ENCODE results near the gene ASTN2.

Gene ASTN2

DNA sequence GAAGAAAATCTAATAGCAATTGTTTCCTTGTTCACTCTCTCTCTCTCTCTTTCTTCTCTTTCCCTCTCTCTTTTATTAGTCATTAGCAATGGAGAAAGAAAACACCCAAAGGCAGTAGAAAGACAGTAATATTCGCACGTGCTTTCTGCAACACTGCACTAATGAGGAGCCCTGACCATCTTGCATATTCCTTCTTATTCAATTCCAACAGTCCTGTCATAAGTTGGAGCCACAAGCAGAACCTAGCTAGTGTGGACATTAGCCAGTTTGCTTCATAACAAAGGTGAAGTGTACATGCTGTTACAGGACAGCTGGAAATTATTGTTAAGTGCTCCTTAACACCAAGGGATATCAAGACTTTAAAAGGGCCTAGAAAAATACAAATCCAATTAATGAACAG is 664.3 kb downstream of the ASTN2 start:
- no peak for DNase-seq (ENCODE audit: low read depth in 2 of 2)

DNA sequence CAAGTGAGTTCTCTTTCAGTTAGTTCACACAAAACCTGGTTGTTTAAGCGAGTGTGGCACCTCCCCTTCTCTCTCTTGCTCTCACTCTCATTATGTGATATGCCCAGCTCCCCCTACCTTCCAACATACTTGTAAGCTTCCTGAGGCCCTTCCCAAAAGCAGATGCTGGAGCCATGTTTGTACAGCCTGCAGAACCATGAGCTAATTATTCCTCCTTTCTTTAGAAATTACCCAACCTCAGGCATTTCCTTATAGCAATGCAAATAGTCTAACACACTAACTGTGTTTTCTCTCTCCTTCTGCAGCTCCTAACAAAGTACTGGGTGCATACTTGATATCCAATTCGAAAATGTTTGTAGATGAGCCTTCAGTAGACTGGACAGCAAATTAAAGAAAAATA is 665.1 kb downstream of the ASTN2 start:
- DNase-seq (ENCODE audit: low read depth in 2 of 2): no peak

DNA sequence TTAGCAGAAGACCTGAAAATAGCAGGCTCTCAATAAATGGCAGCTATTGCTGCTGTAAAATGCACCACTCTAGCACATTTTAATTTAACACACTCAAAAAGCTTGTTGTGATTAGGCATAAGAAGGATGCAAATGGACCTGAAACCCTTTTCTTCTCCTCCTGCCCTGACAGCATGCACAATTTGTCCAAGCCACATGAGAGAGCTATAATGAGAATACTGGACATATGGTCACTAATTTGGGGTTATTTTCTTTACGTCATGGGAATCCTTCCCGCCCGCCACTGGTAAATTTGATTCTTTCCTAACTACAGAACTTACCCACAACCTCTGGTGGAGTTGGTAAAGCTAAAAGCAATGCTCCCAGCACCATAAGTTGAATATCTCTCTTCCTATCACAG is 665.7 kb downstream of the ASTN2 start:
- no peak for DNase-seq (ENCODE audit: low read depth in 2 of 2)

DNA sequence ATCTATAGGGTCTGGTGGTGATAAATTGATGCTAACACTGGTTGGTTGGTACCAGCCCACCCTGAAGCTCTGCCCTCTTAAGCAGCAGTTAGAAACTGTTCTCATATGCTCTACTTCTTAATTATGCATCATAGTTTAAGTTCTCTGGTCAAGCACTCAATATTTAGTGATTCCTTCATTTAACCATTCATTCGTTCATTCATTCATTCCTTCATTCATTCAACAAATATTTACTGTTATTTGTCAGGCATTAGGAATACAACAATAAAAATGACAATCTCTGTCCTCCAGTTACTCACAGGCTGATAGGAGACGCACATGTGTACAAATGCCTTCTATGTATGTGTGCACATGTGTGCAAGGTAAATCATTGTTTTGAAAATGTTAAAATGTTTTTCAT is 673.1 kb downstream of the ASTN2 start:
- DNase-seq (ENCODE audit: low read depth in 2 of 2): no peak

DNA sequence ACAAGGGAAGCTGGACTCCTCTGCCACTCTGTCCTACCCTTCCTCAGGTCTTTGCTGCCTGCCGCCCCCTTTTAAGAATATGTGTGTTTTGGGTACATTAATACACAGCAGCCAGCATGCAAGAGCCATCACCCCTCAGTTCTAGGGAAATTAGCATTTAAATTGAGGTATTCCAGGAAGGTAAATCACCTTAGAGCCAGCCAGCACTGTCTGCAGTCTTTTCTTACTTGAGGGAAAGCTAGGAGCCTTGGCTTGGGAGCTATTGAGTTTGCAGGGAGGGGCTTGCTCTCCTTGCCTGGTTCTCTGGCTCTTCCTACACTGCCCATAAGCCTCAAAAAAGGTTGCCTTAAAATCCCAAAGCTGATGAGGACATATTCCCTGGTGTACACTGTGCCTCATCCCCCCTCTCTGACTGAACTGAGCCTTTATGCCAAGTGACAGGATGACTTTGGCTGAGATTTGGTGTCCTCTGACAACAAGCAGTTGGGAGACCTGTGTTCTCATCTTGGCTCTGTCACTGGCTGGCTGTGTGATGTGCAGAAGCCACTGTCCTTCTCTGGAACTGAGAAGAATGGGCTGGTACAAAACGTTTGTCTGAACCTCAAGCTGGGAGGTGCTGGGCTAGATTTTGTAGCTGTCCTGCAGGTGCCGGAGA is 673.6 kb downstream of the ASTN2 start:
- no peak for DNase-seq (ENCODE audit: low read depth in 2 of 2)

DNA sequence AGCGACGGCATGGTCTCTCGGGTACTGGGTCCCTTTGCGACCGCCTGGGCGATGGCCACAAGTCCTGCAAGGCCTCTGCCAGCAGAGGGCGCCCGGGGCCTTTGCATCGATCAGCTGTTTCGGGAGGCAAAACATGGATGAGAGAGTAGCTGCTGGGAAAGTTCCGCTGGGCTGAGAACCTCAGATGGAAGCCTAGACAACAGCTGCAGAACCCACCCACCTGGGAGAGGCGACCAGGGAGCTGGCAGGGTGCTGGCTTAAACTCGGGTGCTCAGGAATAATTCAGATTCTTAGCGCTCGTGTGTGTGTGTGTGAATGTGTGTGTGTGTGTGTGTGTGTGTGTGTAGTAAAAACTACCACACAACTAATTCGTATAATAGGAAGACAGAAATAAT is 677.7 kb downstream of the ASTN2 start:
- DNase-seq (ENCODE audit: low read depth in 2 of 2): peak in 1 of 2 donors; percentile 12

DNA sequence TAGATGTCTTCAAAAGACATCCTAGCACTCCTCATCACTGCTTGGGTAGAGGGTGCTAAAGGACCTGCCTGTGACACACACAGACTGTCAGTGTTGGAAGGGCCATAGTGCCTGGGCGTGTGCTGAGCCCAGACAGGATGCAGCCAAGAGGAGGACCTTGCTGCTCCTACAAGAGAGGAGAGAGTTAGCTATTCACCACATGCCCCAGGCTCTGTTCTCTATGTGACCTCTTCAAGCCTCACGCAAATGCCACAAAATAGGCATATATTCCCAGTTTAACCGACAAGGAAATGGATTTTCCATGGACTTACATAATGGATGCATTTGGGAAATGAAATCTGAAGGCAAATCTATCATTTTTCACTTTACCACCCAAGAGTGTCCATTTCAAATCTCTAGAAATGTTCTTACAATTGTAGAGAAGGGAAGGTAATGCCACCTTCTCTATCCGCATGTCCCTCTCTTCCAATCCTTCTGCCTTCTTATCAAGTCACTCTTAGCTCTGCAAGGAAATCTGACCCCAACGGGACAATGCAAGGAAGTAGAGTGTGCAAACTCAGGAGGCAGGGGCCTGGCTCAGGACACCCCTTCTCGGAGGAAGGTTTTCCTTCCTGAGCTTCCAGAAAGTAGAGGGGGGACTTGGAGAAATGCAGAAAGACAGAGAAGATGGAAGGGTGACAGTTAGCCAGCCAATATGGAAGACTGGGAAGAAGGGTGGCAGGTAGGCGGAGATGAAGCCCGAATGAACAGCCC is 678.3 kb downstream of the ASTN2 start:
- DNase-seq (ENCODE audit: low read depth in 2 of 2): no peak

DNA sequence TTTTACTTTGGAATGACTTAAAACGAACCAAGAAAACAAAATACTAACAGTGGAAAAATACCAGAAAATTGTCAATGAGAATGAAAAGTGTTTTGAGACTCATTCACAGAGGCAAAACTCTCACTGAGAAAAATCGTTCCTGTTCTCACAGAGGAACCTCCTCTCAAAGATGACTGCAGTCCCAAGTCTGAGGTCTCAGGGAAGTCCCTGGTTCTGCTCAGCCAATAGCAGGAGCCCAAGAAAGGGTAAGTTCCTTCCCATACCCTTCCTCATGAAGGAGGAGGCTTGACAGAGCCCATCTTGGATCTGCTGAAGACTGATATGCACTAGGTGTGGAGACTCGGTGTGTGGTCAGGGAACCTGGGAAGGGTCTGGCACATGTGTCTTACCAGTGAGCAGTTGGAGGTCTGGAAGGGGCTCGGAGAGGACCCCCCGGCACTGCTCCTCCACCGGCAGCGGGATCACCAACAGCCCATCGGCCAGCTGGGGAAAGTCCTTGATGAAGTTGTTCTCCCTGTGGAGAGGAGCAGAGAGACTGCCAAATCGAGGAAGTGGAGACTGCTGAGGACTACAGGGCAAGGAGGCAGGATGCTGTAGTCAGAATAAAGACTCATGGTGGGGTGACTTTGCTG is 681.7 kb downstream of the ASTN2 start:
- no peak for DNase-seq (ENCODE audit: low read depth in 2 of 2)

DNA sequence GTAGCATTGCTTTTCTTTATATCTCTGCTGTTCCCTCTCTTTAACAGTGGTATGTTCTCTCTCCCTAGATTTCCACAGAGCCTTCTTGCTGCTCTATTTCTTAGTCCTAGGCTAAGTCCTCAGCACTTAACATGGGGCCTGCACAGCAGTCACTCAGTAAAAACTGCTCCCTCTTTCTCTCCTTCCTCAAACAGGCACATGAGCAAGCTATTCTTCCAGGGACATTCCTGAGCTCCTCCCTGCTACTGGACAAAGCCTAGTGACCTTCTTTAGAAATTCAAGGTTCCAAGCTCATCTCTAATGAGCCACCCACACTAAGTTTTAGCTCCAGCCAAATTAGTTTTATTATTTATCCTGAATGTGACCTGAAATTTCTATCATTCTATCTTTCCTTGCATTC is 688.3 kb downstream of the ASTN2 start:
- no peak for DNase-seq (ENCODE audit: low read depth in 2 of 2)

DNA sequence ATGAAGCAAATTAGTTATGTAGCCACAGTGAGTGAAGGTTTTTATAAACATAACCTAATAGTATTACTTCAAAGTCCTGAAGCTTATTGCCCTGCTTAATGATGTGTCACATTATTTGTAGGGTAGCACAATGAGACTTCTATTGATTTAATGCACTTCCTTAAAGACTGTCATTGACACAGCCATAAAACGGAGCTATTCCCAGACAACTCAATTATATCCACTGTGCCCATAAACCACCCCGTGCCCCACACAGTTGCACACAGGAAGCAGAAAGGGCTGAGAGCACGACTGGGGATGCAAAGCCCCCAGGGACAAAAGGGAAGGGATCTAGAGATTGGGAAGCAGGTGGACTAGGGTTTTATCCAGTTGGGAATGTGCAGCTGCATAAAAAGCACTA is 690.7 kb downstream of the ASTN2 start:
- DNase-seq (ENCODE audit: low read depth in 2 of 2): no peak

DNA sequence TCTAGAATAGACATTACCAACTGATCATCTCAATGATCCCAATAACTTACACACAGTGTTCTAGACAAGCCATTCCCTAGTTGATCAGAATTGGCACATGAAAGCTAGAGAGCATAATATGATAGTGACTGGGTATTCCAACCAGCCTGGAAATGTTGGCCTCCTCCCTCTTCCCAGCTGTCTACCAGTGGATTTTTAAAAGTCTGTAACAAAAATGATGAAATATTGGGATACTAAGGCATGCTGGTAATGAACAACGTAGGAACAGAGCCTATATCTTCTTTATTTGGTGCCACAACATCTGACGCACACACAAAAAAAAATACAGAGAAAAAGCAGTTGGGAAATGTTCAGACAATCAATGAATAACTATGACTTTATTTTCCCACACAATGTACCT is 692.9 kb downstream of the ASTN2 start:
- DNase-seq (ENCODE audit: low read depth in 2 of 2): no peak

DNA sequence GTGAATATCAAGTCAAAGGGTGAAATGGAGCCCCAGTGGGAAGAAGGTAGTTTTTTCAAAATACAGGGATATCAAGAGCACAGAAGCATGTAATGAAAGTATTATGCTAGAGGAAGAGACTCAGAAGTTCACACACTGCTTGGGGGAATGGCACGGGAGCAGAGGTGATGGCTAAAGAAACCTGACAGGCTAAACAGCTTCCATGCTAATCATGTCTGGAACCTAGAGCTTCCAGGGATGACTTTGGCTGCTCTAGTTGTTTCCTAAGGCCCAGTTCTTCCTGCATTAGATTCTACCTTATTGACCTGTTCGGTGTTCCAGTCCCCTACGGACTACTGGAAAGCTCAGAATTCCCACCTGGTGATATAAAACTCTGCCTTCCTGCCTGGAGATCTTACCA is 693.4 kb downstream of the ASTN2 start:
- DNase-seq (ENCODE audit: low read depth in 2 of 2): no peak

DNA sequence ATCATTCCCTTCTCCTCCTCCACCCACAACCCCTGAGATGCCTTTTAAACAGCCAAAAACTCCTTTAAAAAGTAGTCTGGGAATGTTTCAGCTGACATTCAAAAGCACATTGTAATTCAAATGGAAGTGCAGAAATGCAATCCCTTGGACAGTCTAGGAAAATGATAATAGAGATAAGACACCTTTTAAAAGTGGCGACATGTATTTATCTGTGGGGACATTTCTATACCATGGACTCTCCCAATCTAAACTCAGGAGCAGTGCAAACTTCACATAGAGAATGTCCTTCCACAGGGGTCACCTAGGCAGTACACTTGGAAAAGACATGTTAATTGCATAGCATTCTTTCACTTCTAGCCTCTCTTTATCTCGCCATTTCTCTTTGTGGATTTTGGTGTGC is 694.7 kb downstream of the ASTN2 start:
- no peak for DNase-seq (ENCODE audit: low read depth in 2 of 2)

DNA sequence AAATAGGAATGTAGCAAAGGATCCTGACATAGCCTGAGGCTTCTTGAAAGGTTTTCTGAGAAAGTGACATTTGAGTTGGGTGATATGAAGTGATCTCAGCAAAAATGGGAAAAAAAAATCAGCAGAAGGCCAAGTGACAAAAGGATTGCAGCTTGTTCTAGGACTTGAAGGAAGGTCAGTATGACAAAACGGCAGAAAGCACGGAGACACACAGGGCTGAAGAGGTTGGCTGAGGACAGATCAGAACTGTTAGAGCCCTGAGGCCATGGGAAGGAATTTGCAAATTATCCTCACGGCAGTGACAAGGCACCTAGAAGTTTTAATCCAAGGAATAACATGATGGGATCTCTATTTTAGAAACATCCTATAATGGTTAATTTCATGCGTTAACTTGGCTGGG is 696.7 kb downstream of the ASTN2 start:
- no peak for DNase-seq (ENCODE audit: low read depth in 2 of 2)

DNA sequence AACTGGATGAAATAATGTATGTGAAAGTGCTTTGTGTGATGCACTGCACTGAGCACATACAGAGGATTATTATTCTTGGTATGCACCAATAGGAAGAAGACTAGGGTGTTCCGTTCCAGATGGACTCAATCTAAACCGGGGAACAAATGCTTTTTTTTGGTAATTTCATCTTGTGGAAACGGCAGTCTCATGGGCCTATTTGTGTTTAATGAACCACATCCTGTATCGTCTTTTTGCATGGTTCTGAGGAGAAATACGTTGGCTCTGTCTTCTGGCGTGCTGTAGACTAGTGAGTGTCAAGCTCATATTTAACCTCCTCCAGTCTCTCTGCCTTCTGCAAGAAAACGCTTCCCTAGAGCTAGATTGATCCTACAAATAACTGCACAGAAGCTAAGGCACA is 697.7 kb downstream of the ASTN2 start:
- no peak for DNase-seq (ENCODE audit: low read depth in 2 of 2)

DNA sequence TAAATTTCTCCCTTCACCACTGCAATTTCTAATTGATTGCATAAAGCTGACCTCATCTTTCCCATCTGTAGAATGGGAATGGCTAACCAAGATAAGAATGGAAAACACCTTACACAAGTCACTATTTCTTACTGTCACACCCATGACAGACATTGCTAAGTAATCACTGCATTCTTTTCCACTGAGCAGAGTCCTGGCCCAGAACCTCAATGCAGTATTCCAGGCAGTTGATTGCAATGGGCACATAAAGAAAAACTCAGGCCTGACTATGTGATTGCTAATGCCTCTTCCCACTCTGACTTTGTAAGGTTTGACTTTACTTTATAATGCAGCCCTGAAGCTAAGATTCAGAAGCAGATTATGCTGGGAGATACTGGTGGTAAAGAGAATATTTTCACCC is 698.4 kb downstream of the ASTN2 start:
- no peak for DNase-seq (ENCODE audit: low read depth in 2 of 2)

DNA sequence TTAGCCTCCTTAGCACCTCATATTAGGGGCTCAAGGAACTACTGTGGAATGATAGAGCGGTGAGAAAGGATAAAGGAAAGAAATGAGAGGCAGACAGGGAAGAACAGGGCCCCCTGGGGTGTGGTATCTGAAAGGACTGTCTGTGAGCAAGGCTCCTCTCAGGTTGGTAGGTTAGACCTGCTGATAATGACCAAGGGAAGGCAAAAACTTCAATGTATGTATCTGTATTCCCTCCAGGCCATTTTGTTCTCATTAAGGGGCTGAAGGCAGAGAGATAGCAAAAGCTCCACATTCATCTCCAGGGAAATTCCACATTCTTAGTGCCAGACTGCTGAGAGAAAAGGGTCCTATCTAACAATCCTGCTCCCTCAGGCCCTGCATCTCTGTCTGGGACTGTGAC is 699.1 kb downstream of the ASTN2 start:
- no peak for DNase-seq (ENCODE audit: low read depth in 2 of 2)

DNA sequence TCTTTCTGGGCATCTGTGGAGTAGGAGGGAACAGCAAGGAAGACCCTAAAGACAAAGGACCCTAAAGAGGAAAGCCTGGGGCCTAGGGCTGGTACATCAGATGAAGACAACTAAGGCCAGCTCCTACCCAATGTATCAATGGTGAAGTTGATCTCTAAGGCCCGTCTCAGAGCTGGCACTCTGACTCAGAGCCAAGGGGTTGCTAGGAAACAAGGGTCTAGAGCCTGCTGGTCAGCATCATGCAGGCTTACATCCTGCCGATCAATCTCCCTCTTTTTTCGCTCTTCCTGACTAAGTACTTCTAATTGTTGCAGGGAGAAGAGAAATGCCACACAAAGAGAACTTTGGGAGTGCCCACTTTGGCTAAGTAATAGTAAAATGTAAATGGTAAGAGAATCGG is 701.6 kb downstream of the ASTN2 start:
- no peak for DNase-seq (ENCODE audit: low read depth in 2 of 2)

DNA sequence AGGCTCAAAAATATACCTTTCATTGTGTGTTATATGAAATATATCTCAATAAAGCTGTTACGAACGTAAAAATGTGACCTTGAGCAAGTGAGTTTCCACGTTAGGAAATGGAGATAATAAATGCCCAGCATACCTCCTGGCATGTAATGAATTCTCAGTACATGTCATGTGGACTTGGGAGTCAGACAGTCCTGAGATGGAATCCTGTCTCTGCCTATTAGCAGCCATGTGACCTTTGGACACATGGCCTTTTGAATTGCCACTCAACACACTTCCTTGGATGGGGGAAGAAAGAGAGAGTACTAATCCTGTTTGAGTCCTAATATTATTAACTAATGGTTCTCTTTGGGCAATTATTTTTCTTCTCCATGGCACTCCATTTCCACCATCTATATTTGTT is 702.1 kb downstream of the ASTN2 start:
- DNase-seq (ENCODE audit: low read depth in 2 of 2): no peak

DNA sequence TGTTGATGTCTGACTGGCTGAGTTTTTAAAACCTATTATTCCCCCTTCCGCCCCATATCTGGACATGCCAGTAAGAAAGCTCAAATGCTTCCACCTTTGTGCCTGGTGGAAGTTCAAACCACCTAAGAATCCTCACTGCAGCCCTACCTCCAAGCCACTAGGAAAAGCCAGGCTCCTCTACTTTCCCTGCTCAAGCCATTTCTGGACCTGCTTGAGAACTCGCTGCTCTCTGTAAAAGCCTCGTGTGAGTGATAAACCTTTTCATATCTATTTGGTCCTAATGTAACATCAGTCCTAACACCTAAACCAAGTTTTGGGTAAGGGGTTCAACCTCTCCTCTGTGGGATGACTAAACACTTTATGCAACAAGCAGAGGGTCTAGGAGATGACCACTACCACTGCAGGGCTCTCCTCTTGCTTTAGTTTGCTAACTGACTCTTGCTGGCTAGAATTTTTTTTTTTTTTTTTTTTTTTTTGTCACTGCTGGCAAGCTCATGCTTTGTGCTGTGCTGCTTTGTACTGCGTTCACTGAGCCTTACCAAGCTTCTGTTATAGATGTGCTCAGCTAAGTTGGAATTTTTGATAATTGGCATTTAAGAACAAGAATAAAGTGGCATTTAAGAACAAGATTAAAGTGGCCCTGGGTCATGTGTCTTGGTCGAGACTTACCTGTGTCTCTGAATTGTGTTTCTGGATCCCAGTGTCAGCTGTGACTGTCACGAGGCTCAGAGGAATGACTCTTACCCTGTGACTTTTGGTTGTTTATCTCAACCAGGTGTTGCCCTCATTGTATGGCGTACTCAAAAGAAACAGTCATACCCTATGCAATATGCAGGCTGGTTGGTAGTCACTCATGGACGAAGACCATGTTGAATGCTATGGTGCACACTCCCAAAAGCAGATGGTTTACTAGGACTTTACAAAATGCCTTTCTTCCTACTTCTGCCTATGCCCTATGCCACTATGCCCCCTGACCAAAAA is 708.3 kb downstream of the ASTN2 start:
- DNase-seq (ENCODE audit: low read depth in 2 of 2): no peak

DNA sequence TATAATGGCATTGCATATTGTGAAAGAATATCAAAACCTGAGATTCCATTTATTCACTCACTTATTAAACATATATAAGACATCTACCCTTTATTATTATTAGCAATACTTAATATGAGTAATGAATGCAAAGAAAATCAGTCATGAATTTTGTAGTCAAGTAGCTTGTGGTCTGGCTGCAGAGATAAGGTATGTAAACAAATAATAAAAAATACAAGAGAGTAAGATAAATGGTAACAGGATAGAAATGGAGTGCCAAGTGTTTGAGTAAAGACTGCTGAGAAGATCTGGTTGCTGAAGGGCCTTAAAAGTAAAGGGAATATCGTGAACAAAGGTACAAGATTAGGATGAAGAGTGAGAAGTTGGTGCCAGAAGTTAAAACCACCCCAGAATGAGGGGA is 709.3 kb downstream of the ASTN2 start:
- no peak for DNase-seq (ENCODE audit: low read depth in 2 of 2)

DNA sequence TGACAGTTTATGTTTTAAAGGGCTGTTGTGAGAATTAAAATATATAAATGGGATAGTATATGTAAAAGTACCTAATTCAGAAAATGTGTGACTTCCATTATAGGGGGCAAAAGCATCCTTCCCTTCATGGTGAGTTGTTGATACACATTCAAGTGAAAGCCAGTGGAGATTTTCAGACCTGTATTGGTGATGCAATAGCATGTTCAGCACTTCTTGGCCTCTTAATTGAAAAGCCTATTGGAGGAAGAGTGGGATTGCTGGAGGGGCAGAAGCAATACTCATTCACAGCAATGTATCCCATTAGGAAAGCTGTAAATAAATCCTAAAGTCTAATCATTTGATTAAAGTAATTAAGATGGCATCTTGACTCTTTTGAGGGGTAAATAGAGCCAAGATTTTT is 710.4 kb downstream of the ASTN2 start:
- DNase-seq (ENCODE audit: low read depth in 2 of 2): no peak
